GM23338 (cell line): ENCODE measurements around the gene FBXO15. TPM values are rescaled to one million over a fixed set of nuclear protein-coding genes. Genes with fewer than 3 reads are reported as not detected.

ENCODE experiments used
- ATAC-seq: fragments of 200-7000 bp; cut with Tn5 transposase; 3 replicates; pipeline ENCODE4 v1.9.1; 2020
- DNase-seq: peaks from one replicate; pipeline ENCODE4 v3.0.0-alpha.2; 2015; ENCODE audit warnings: low spot score
- H2AFZ ChIP-seq: fragments of 200-600 bp; sonication (generic); 2 replicates; pipeline ENCODE4 v1.8.0; 2016; ENCODE audit warnings: antibody characterized with exemption, mild to moderate bottlenecking, moderate library complexity
- H3F3A ChIP-seq: fragments of 200-600 bp; sonication (generic); replicated peaks from 2 replicates; pipeline ENCODE4 v1.8.0; 2017; ENCODE audit warnings: antibody characterized with exemption, mixed run types, low read depth
- H3K27ac ChIP-seq: fragments of 200-600 bp; sonication (generic); 2 replicates; pipeline ENCODE4 v1.6.1; 2016; ENCODE audit warnings: low read depth
- H3K27me3 ChIP-seq: fragments of 200-600 bp; sonication (generic); 2 replicates; pipeline ENCODE4 v1.8.0; 2016; ENCODE audit warnings: mild to moderate bottlenecking, mixed run types, moderate library complexity; ENCODE audit not compliant: insufficient read depth
- H3K36me3 ChIP-seq: fragments of 200-600 bp; sonication (generic); 2 replicates; pipeline ENCODE4 v1.8.0; 2016; ENCODE audit warnings: mild to moderate bottlenecking; ENCODE audit not compliant: insufficient read depth
- H3K4me1 ChIP-seq: fragments of 200-600 bp; sonication (generic); 2 replicates; pipeline ENCODE4 v1.8.0; 2016; ENCODE audit warnings: mild to moderate bottlenecking, moderate library complexity; ENCODE audit not compliant: insufficient read depth
- H3K4me2 ChIP-seq: fragments of 200-600 bp; sonication (generic); 2 replicates; pipeline ENCODE4 v1.7.1; 2017; ENCODE audit warnings: mixed run types
- H3K4me3 ChIP-seq: fragments of 200-600 bp; sonication (generic); 2 replicates; pipeline ENCODE4 v1.6.1; 2016; ENCODE audit warnings: mixed run types
- H3K79me2 ChIP-seq: fragments of 200-600 bp; sonication (generic); replicated peaks from 2 replicates; pipeline ENCODE4 v1.8.0; 2017; ENCODE audit warnings: mild to moderate bottlenecking; ENCODE audit not compliant: insufficient read depth
- H3K9me2 ChIP-seq: fragments of 200-600 bp; sonication (generic); 2 replicates; pipeline ENCODE4 v1.8.0; 2017; ENCODE audit not compliant: insufficient read depth
- H4K20me1 ChIP-seq: fragments of 200-600 bp; sonication (generic); replicated peaks from 2 replicates; pipeline ENCODE4 v1.8.0; 2017; ENCODE audit warnings: mild to moderate bottlenecking; ENCODE audit not compliant: insufficient read depth
- H3K27ac Mint-ChIP-seq: 2 replicates; pipeline ENCODE4 v1.8.0; 2020; ENCODE audit warnings: inconsistent platforms, mild to moderate bottlenecking, moderate library complexity, mixed read lengths
- H3K27me3 Mint-ChIP-seq: 3 replicates; pipeline ENCODE4 v1.8.0; 2022; ENCODE audit warnings: low read depth, mild to moderate bottlenecking, moderate library complexity, mixed read lengths, inconsistent platforms; ENCODE audit not compliant: insufficient read depth, poor library complexity
- H3K36me3 Mint-ChIP-seq: 3 replicates; pipeline ENCODE4 v1.8.0; 2021; ENCODE audit warnings: low read depth, mild to moderate bottlenecking, inconsistent platforms, moderate library complexity, mixed read lengths
- H3K4me1 Mint-ChIP-seq: 3 replicates; pipeline ENCODE4 v1.8.0; 2020; ENCODE audit warnings: mild to moderate bottlenecking, inconsistent platforms, mixed read lengths
- H3K4me3 Mint-ChIP-seq: 3 replicates; pipeline ENCODE4 v1.8.0; 2021; ENCODE audit warnings: moderate library complexity, mild to moderate bottlenecking, inconsistent platforms, mixed read lengths
- H3K9me3 Mint-ChIP-seq: 3 replicates; pipeline ENCODE4 v1.8.0; 2020; ENCODE audit warnings: moderate library complexity, mild to moderate bottlenecking, inconsistent platforms, mixed read lengths
- CREB1 ChIP-seq: fragments of 250-450 bp; sonication (Bioruptor Pico); IDR thresholded peaks from 2 replicates; pipeline ENCODE4 v1.5.0; 2020; ENCODE audit warnings: low read depth, mild to moderate bottlenecking, moderate library complexity
- EZH2phosphoT487 ChIP-seq: fragments of 200-600 bp; sonication (generic); IDR thresholded peaks from one replicate; pipeline ENCODE4 v1.8.1; 2018; ENCODE audit warnings: antibody characterized with exemption; ENCODE audit not compliant: unreplicated experiment
- NANOG ChIP-seq: IDR thresholded peaks from 2 replicates; pipeline ENCODE4 v1.6.1; 2016; ENCODE audit warnings: antibody characterized with exemption, borderline replicate concordance
- POLR2AphosphoS5 ChIP-seq: IDR thresholded peaks from 2 replicates; pipeline ENCODE4 v1.6.1; 2016; ENCODE audit warnings: antibody characterized with exemption, low read depth
- ZNF114 ChIP-seq: fragments of 250-450 bp; sonication (Bioruptor Pico); IDR thresholded peaks from 2 replicates; pipeline ENCODE4 v1.5.0; 2020; ENCODE audit warnings: mild to moderate bottlenecking, moderate library complexity
- ZNF331 ChIP-seq: fragments of 250-450 bp; sonication (Bioruptor Pico); IDR thresholded peaks from 2 replicates; pipeline ENCODE4 v1.5.0; 2020; ENCODE audit warnings: low read depth, mild to moderate bottlenecking, moderate library complexity
- polyA plus RNA-seq: library from polyadenylated mRNA; unstranded; fragments of >200 nt; fragmentation: Nextera tagmentation; extraction: Ambion mirVana; gene quantifications from 2 replicates; pipeline ENCODE4 v1.2.1, GENCODE V29; 2016
- total RNA-seq: library from RNA; depleted of rRNA; stranded (reverse); fragments of >200 nt; shearing (Covaris generic); gene quantifications from 2 replicates; pipeline ENCODE4 v1.2.3, GENCODE V29; 2014
- TF ChIP-seq, protein P1 (sequence below): IDR thresholded peaks from one replicate; pipeline ENCODE4 v1.6.1; 2018; ENCODE audit warnings: antibody characterized with exemption; ENCODE audit not compliant: unreplicated experiment
- TF ChIP-seq, protein P2 (sequence below): IDR thresholded peaks from 2 replicates; pipeline ENCODE4 v1.6.1; 2016; ENCODE audit warnings: antibody characterized with exemption
- TF ChIP-seq, protein P3 (sequence below): fragments of 250-450 bp; sonication (Bioruptor Pico); IDR thresholded peaks from 2 replicates; pipeline ENCODE4 v1.5.0; 2020; ENCODE audit warnings: mild to moderate bottlenecking, moderate library complexity
- TF ChIP-seq, protein P4 (sequence below), 2 experiments: fragments of 200-600 bp in 1 of 2; sonication (generic) in 1 of 2; conservative IDR thresholded peaks; 2 replicates each; pipeline versions ENCODE4 v1.5.1 to v1.6.1; 2016 to 2017; ENCODE audit warnings: antibody characterized with exemption in 2 of 2, low read depth in 2 of 2, mild to moderate bottlenecking in 2 of 2, moderate library complexity in 1 of 2

FBXO15 gene
- total and polyA plus RNA-seq, 2 experiments from 2014 or later, result 0.21 to 0.53 TPM

DNA sequence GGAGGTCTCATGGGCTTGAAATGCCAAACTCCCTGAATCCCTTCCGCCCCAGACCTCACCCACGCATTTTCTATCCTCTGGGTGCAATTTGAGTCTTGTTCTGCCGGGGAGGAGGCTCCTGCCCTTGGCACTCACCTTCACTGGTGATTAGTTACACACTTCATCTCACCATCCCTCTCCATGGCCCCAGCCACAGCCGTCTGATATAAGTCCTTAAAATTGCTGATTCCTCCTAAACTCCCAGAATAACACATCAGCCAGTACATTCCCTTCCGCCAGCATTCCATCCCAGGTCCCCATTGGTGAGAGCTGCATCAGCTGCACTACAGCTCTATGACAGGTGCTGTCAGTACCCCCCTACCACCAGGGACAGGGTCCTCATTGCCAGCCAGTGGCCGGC, 4.6 kb upstream of the FBXO15 start (continued):
- TF ChIP-seq, protein P1, sequence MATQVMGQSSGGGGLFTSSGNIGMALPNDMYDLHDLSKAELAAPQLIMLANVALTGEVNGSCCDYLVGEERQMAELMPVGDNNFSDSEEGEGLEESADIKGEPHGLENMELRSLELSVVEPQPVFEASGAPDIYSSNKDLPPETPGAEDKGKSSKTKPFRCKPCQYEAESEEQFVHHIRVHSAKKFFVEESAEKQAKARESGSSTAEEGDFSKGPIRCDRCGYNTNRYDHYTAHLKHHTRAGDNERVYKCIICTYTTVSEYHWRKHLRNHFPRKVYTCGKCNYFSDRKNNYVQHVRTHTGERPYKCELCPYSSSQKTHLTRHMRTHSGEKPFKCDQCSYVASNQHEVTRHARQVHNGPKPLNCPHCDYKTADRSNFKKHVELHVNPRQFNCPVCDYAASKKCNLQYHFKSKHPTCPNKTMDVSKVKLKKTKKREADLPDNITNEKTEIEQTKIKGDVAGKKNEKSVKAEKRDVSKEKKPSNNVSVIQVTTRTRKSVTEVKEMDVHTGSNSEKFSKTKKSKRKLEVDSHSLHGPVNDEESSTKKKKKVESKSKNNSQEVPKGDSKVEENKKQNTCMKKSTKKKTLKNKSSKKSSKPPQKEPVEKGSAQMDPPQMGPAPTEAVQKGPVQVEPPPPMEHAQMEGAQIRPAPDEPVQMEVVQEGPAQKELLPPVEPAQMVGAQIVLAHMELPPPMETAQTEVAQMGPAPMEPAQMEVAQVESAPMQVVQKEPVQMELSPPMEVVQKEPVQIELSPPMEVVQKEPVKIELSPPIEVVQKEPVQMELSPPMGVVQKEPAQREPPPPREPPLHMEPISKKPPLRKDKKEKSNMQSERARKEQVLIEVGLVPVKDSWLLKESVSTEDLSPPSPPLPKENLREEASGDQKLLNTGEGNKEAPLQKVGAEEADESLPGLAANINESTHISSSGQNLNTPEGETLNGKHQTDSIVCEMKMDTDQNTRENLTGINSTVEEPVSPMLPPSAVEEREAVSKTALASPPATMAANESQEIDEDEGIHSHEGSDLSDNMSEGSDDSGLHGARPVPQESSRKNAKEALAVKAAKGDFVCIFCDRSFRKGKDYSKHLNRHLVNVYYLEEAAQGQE, result no peak
- TF ChIP-seq, protein P2, sequence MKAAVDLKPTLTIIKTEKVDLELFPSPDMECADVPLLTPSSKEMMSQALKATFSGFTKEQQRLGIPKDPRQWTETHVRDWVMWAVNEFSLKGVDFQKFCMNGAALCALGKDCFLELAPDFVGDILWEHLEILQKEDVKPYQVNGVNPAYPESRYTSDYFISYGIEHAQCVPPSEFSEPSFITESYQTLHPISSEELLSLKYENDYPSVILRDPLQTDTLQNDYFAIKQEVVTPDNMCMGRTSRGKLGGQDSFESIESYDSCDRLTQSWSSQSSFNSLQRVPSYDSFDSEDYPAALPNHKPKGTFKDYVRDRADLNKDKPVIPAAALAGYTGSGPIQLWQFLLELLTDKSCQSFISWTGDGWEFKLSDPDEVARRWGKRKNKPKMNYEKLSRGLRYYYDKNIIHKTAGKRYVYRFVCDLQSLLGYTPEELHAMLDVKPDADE, result no peak
- TF ChIP-seq EZH2phosphoT487, result no peak

DNA sequence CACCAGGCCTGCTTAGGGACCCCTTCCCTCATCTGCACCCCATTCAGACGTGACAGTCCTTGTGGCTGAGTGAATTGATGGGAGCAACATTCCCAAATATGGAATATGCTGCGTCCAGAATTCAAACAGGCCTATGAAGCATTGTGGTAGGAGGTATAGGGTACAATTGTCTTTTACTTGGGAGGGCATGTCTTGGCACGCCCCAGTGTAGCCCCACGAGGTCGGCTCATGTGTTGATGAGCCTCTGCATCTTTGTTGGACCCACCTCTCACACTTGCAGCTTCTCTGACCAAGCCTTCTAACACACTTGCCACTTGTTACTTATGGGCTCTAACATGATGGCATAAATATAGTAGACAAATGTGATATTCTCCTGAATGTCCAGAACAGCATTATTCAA, 2.2 kb upstream of the FBXO15 start:
- no peaks in the 10 kb centered on the region for H3F3A ChIP-seq
- H3K4me1 ChIP-seq, result peaks cover 12% of the 10 kb centered on the region
- H3K27me3 ChIP-seq, result peaks cover 9% of the 10 kb centered on the region; the same call in 1 of the 2 replicates
- H3K27me3 Mint-ChIP-seq, result peaks cover 23% of the 10 kb centered on the region
- H3K79me2 ChIP-seq, result peaks cover 62% of the 10 kb centered on the region
- no peak for TF ChIP-seq EZH2phosphoT487
- no peak for TF ChIP-seq ZNF331 (CRISPR knock-in tag)
- TF ChIP-seq, protein P3, sequence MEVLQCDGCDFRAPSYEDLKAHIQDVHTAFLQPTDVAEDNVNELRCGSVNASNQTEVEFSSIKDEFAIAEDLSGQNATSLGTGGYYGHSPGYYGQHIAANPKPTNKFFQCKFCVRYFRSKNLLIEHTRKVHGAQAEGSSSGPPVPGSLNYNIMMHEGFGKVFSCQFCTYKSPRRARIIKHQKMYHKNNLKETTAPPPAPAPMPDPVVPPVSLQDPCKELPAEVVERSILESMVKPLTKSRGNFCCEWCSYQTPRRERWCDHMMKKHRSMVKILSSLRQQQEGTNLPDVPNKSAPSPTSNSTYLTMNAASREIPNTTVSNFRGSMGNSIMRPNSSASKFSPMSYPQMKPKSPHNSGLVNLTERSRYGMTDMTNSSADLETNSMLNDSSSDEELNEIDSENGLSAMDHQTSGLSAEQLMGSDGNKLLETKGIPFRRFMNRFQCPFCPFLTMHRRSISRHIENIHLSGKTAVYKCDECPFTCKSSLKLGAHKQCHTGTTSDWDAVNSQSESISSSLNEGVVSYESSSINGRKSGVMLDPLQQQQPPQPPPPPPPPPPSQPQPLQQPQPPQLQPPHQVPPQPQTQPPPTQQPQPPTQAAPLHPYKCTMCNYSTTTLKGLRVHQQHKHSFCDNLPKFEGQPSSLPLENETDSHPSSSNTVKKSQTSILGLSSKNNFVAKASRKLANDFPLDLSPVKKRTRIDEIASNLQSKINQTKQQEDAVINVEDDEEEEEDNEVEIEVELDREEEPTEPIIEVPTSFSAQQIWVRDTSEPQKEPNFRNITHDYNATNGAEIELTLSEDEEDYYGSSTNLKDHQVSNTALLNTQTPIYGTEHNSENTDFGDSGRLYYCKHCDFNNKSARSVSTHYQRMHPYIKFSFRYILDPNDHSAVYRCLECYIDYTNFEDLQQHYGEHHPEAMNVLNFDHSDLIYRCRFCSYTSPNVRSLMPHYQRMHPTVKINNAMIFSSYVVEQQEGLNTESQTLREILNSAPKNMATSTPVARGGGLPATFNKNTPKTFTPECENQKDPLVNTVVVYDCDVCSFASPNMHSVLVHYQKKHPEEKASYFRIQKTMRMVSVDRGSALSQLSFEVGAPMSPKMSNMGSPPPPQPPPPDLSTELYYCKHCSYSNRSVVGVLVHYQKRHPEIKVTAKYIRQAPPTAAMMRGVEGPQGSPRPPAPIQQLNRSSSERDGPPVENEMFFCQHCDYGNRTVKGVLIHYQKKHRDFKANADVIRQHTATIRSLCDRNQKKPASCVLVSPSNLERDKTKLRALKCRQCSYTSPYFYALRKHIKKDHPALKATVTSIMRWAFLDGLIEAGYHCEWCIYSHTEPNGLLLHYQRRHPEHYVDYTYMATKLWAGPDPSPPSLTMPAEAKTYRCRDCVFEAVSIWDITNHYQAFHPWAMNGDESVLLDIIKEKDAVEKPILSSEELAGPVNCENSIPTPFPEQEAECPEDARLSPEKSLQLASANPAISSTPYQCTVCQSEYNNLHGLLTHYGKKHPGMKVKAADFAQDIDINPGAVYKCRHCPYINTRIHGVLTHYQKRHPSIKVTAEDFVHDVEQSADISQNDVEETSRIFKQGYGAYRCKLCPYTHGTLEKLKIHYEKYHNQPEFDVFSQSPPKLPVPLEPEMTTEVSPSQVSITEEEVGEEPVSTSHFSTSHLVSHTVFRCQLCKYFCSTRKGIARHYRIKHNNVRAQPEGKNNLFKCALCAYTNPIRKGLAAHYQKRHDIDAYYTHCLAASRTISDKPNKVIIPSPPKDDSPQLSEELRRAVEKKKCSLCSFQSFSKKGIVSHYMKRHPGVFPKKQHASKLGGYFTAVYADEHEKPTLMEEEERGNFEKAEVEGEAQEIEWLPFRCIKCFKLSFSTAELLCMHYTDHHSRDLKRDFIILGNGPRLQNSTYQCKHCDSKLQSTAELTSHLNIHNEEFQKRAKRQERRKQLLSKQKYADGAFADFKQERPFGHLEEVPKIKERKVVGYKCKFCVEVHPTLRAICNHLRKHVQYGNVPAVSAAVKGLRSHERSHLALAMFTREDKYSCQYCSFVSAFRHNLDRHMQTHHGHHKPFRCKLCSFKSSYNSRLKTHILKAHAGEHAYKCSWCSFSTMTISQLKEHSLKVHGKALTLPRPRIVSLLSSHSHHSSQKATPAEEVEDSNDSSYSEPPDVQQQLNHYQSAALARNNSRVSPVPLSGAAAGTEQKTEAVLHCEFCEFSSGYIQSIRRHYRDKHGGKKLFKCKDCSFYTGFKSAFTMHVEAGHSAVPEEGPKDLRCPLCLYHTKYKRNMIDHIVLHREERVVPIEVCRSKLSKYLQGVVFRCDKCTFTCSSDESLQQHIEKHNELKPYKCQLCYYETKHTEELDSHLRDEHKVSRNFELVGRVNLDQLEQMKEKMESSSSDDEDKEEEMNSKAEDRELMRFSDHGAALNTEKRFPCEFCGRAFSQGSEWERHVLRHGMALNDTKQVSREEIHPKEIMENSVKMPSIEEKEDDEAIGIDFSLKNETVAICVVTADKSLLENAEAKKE (CRISPR knock-in tag), result no peak
- TF ChIP-seq NANOG, result no peak
- no peak for TF ChIP-seq ZNF114
- TF ChIP-seq, protein P4, sequence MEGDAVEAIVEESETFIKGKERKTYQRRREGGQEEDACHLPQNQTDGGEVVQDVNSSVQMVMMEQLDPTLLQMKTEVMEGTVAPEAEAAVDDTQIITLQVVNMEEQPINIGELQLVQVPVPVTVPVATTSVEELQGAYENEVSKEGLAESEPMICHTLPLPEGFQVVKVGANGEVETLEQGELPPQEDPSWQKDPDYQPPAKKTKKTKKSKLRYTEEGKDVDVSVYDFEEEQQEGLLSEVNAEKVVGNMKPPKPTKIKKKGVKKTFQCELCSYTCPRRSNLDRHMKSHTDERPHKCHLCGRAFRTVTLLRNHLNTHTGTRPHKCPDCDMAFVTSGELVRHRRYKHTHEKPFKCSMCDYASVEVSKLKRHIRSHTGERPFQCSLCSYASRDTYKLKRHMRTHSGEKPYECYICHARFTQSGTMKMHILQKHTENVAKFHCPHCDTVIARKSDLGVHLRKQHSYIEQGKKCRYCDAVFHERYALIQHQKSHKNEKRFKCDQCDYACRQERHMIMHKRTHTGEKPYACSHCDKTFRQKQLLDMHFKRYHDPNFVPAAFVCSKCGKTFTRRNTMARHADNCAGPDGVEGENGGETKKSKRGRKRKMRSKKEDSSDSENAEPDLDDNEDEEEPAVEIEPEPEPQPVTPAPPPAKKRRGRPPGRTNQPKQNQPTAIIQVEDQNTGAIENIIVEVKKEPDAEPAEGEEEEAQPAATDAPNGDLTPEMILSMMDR (conservative IDR thresholded peaks at IDR 0.05; ENCODE audit: low read depth in 2 of 2), result no peak
- no peak for TF ChIP-seq CREB1 (CRISPR knock-in tag)
- TF ChIP-seq, protein P2, result no peak
- no peak for TF ChIP-seq POLR2AphosphoS5
- peaks cover 22% of the 10 kb centered on the region for H3K4me1 Mint-ChIP-seq
- H3K36me3 ChIP-seq, result 0 out of 2 replicates have a peak, but pooled peaks cover 2% of the 10 kb centered on the region
- no peak overlapping the region for H3K27ac ChIP-seq
- DNase-seq (no peak), ATAC-seq (no peak)
- no peaks in the 10 kb centered on the region for H3K9me2 ChIP-seq
- peak overlapping the region; percentile 82 for H3K4me3 ChIP-seq
- peak overlapping the region; percentile 99 for H3K4me3 Mint-ChIP-seq
- peaks cover 15% of the 10 kb centered on the region; the same call in 2 of the 3 replicates for H3K36me3 Mint-ChIP-seq
- no peak overlapping the region for H3K27ac Mint-ChIP-seq
- H3K9me3 Mint-ChIP-seq, result peaks cover 3% of the 10 kb centered on the region; the same call in 1 of the 3 replicates
- peak overlapping the region; percentile 84 for H3K4me2 ChIP-seq
- no peak overlapping the region for H2AFZ ChIP-seq
- peaks cover 9% of the 10 kb centered on the region for H4K20me1 ChIP-seq
